ENCODE data around the gene CEP20. TPM values are rescaled to one million over a fixed set of nuclear protein-coding genes. Genes with fewer than 3 reads are reported as not detected.

The CEP20 gene
- total RNA-seq, 1 experiment from 2014 or later = 94.3 TPM

DNA sequence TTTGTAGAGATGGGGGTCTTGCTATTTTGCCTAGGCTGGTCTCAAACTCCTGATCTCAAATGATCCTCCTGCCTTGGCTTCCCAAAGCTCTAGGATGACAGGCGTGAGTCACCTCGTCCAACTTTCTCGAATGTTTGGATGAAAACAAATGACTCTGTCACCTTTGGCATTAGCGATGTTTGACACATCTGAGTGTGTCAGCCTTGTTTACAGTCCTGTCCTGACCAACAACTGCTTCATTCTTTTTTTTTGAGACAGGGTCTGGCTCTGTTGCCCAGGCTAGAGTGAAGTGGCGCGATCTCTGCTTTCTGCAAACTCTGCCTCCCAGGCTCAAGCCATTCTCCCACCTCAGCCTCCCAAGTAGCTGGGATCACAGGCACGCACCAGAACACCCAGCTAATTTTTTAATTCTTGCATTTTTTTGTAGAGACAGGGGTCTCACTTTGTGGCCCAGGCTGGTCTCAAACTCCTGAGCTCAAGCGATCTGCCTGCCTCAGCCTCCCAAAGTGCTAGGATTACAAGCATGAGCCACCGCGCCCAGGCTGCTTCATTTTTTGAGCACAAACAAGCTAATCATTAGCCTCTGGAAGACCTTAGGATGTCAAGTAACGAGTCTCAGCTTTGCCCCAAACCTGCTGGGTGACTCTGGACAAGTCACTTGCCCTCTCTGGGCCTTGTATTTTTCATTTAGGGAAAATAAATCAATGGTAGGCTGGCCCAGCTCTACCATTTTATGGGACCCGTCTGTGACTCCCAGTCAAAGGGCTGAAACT, 39.0 kb downstream of the CEP20 start:
- DNase-seq (ENCODE audit: low read depth, low spot score) = peak; percentile 27
- TF ChIP-seq CTCF (IDR thresholded peaks at IDR 0.05) (no peak), REST (IDR thresholded peaks at IDR 0.05; ENCODE audit: insufficient read depth in 1 of 2, low read depth in 2 of 2, low read length in 1 of 2) (no peak), TCF7L2 (IDR thresholded peaks at IDR 0.05; ENCODE audit: low read depth, low read length) (no peak), SIN3A (IDR thresholded peaks at IDR 0.05; ENCODE audit: borderline replicate concordance, insufficient read depth, low read depth, low read length) (no peak), POLR2AphosphoS5 (IDR thresholded peaks at IDR 0.05; ENCODE audit: low read depth, low read length) (no peak)

GRCh38 chr16:15847611-15848175, 40.7 kb downstream of the CEP20 start:
- CTCF ChIA-PET = no interaction called here
- no peak for ATAC-seq

More for the DNA sequence above, 39.0 kb downstream of the CEP20 start:
- ChIA-PET CTCF (interaction anchor here (1.0 kb wide), 1 partner anchor 26 kb away, joined by 3 read pairs; no protein-coding TSS in a partner anchor), POLR2A (no interaction called here)
- Histone ChIP-seq H3K27me3 (ENCODE audit: control insufficient read depth, insufficient read depth, low read length) (peaks cover under 1% of the 10 kb centered on the region; the same call in 1 of the 2 replicates), H3K4me1 (ENCODE audit: control insufficient read depth, insufficient read depth, low read length) (no peaks in the 10 kb centered on the region), H3K4me3 (ENCODE audit: low read depth in 2 of 2, low read length in 2 of 2) (no peak overlapping the region), H3K36me3 (ENCODE audit: control insufficient read depth, insufficient read depth, low read length) (no peaks in the 10 kb centered on the region), H3K27ac (ENCODE audit: low read length) (no peak overlapping the region), H3K9me3 (ENCODE audit: control insufficient read depth, insufficient read depth, low read depth, low read length) (no peaks in the 10 kb centered on the region)
- peak; percentile 42; the same call in 1 of the 2 replicates for ATAC-seq
- intact Hi-C loops (cut with micrococcal nuclease; ENCODE audit: unreplicated experiment) = no loop called here
- in situ Hi-C loops (cut with HindIII; ENCODE audit: low pct_unique_long_range_greater_than_20kb, low sequenced_read_pairs) = no loop called here
- no TSS peak for BruUV-seq (replicated peaks)

More at GRCh38 chr16:15847611-15848175, 40.7 kb downstream of the CEP20 start:
- H3K4me1 ChIP-seq (ENCODE audit: control insufficient read depth, insufficient read depth, low read length) = no peaks in the 10 kb centered on the region
- intact Hi-C loops (cut with micrococcal nuclease; ENCODE audit: unreplicated experiment) (no loop called here), in situ Hi-C loops (cut with HindIII; ENCODE audit: low pct_unique_long_range_greater_than_20kb, low sequenced_read_pairs) (no loop called here)
- no peaks in the 10 kb centered on the region for H3K27me3 ChIP-seq (ENCODE audit: control insufficient read depth, insufficient read depth, low read length)
- BruUV-seq (replicated peaks) = no TSS peak
- H3K36me3 ChIP-seq (ENCODE audit: control insufficient read depth, insufficient read depth, low read length) = no peaks in the 10 kb centered on the region
- TF ChIP-seq TCF7L2 (IDR thresholded peaks at IDR 0.05; ENCODE audit: low read depth, low read length) (no peak), CTCF (IDR thresholded peaks at IDR 0.05) (no peak), SIN3A (IDR thresholded peaks at IDR 0.05; ENCODE audit: borderline replicate concordance, insufficient read depth, low read depth, low read length) (no peak), REST (IDR thresholded peaks at IDR 0.05; ENCODE audit: insufficient read depth in 1 of 2, low read depth in 2 of 2, low read length in 1 of 2) (no peak), POLR2AphosphoS5 (IDR thresholded peaks at IDR 0.05; ENCODE audit: low read depth, low read length) (no peak)
- POLR2A ChIA-PET = no interaction called here
- H3K9me3 ChIP-seq (ENCODE audit: control insufficient read depth, insufficient read depth, low read depth, low read length) = no peaks in the 10 kb centered on the region
- H3K27ac ChIP-seq (ENCODE audit: low read length) = no peak overlapping the region
- no peak for DNase-seq (ENCODE audit: low read depth, low spot score)
- H3K4me3 ChIP-seq (ENCODE audit: low read depth in 2 of 2, low read length in 2 of 2) = no peak overlapping the region
